ENCODE data around the gene FRMD4A.

DNA sequence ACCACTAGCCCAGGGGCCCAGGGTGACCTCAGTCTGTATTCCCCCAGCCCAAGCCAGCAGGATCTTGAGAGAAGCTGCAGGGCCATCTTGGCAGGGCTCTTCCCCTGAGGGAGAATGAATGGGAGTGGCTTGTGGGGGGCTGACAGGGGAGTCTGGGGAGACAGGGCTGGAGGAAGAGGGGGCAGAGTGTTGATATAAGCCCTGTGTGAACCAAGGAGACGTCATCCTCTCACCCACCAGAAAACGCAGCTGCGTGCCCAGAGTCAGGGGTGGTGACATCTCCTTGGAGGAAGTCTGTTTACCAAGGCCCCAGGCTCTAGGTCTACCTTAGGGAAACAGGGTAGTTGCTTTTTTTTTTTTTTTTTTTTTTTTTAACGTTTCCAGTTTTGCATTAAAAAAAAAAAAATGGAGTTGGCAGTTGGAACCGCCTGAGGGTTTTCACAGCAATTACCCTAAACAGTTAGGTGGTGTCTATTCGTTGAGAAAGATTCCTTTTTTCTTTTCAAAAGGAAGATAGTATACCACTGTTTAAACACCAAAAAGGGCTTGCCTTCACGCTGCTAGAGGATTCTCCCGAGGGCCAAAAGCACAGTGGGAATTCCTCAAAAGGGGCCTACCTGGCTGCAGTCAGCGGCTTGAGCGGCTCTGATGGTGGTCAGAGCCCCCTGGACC, 630.1 kb downstream of the FRMD4A start:
- TF ChIP-seq, protein P1, sequence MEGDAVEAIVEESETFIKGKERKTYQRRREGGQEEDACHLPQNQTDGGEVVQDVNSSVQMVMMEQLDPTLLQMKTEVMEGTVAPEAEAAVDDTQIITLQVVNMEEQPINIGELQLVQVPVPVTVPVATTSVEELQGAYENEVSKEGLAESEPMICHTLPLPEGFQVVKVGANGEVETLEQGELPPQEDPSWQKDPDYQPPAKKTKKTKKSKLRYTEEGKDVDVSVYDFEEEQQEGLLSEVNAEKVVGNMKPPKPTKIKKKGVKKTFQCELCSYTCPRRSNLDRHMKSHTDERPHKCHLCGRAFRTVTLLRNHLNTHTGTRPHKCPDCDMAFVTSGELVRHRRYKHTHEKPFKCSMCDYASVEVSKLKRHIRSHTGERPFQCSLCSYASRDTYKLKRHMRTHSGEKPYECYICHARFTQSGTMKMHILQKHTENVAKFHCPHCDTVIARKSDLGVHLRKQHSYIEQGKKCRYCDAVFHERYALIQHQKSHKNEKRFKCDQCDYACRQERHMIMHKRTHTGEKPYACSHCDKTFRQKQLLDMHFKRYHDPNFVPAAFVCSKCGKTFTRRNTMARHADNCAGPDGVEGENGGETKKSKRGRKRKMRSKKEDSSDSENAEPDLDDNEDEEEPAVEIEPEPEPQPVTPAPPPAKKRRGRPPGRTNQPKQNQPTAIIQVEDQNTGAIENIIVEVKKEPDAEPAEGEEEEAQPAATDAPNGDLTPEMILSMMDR (conservative IDR thresholded peaks at IDR 0.05; ENCODE audit: low read depth, low read length), result no peak
- TF ChIP-seq EZH2phosphoT487 (IDR thresholded peaks at IDR 0.05; ENCODE audit: borderline replicate concordance, low read length) (no peak), EZH2 (IDR thresholded peaks at IDR 0.05; ENCODE audit: low read length, unreplicated experiment) (no peak)
